Breast epithelium (tissue), 3 donors: ENCODE measurements around the gene DNAH9.

Experiments used
- POLR2A ChIP-seq: fragments of 450-650 bp; IDR thresholded peaks from one replicate; pipeline ENCODE4 v1.6.1; 2016; ENCODE audit warnings: antibody characterized with exemption, mild to moderate bottlenecking, moderate library complexity
- POLR2AphosphoS5 ChIP-seq, 3 donors: sonication (generic); formaldehyde crosslinking; IDR thresholded peaks; one replicate each; pipeline ENCODE4 v1.6.1; 2017; ENCODE audit warnings: antibody characterized with exemption in 3 of 3
- TF ChIP-seq, protein P1 (sequence below), 3 donors: fragments of 450-650 bp; IDR thresholded peaks; one replicate each; pipeline ENCODE4 v1.5.1; 2016 to 2017; ENCODE audit warnings: antibody characterized with exemption in 3 of 3, mild to moderate bottlenecking in 3 of 3, moderate library complexity in 3 of 3

DNA sequence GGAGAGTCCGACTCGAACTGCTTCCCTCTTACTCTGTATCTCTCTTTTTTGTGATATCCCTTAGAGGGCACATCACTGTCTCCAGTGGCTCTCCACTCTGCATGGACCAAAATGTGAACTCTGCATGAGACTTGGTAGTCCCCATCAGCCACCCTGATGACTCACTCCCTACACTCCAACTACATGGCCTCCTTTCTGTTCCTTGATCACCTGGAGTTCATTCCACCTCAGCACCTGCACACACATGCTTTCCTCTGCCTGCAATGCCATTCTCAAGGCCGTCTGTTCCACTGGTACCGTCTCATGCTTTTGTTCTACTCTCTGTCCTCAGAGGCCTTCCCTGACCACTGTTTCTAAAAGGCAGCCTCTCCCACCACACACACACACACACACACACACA, 109.3 kb downstream of the DNAH9 start:
- TF ChIP-seq, protein P1, sequence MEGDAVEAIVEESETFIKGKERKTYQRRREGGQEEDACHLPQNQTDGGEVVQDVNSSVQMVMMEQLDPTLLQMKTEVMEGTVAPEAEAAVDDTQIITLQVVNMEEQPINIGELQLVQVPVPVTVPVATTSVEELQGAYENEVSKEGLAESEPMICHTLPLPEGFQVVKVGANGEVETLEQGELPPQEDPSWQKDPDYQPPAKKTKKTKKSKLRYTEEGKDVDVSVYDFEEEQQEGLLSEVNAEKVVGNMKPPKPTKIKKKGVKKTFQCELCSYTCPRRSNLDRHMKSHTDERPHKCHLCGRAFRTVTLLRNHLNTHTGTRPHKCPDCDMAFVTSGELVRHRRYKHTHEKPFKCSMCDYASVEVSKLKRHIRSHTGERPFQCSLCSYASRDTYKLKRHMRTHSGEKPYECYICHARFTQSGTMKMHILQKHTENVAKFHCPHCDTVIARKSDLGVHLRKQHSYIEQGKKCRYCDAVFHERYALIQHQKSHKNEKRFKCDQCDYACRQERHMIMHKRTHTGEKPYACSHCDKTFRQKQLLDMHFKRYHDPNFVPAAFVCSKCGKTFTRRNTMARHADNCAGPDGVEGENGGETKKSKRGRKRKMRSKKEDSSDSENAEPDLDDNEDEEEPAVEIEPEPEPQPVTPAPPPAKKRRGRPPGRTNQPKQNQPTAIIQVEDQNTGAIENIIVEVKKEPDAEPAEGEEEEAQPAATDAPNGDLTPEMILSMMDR (IDR thresholded peaks at IDR 0.05): no peak
- TF ChIP-seq POLR2AphosphoS5 (IDR thresholded peaks at IDR 0.05) (no peak), POLR2A (no peak)
